H9 (cell line): ENCODE data around the gene KCNA3. TPM values are rescaled to one million over a fixed set of nuclear protein-coding genes. Genes with fewer than 3 reads are reported as not detected.

Experiments
- DNase-seq: peaks from one replicate; pipeline ENCODE4 v3.0.0-alpha.2; 2017
- H2AFZ ChIP-seq: one replicate; pipeline ENCODE4 v1.6.1; 2013; ENCODE audit warnings: mild to moderate bottlenecking, low read length, control low read depth, moderate library complexity
- H2AK5ac ChIP-seq: 2 replicates; pipeline ENCODE4 v1.6.1; 2013; ENCODE audit warnings: low read length, control low read depth, mixed read lengths; ENCODE audit not compliant: insufficient read length
- H2BK120ac ChIP-seq: one replicate; pipeline ENCODE4 v1.6.1; 2013; ENCODE audit warnings: low read depth, mild to moderate bottlenecking, low read length, control low read depth, inconsistent platforms; ENCODE audit not compliant: poor library complexity, severe bottlenecking
- H2BK12ac ChIP-seq: 2 replicates; pipeline ENCODE4 v1.6.1; 2013; ENCODE audit warnings: low read length, control low read depth, mixed read lengths, low read depth; ENCODE audit not compliant: insufficient read length
- H2BK15ac ChIP-seq: 2 replicates; pipeline ENCODE4 v1.6.1; 2013; ENCODE audit warnings: low read depth, low read length, control low read depth
- H2BK20ac ChIP-seq: one replicate; pipeline ENCODE4 v1.6.1; 2013; ENCODE audit warnings: low read depth, mild to moderate bottlenecking, low read length, control low read depth, inconsistent platforms; ENCODE audit not compliant: poor library complexity, severe bottlenecking
- H2BK5ac ChIP-seq: 2 replicates; pipeline ENCODE4 v1.6.1; 2013; ENCODE audit warnings: low read length, control low read depth, mixed read lengths; ENCODE audit not compliant: insufficient read length
- H3K14ac ChIP-seq: 2 replicates; pipeline ENCODE4 v1.6.1; 2013; ENCODE audit warnings: low read length, control low read depth; ENCODE audit not compliant: insufficient read depth
- H3K18ac ChIP-seq: 2 replicates; pipeline ENCODE4 v1.6.1; 2013; ENCODE audit warnings: low read depth, mild to moderate bottlenecking, mixed read lengths, low read length, control low read depth; ENCODE audit not compliant: insufficient read length
- H3K23ac ChIP-seq: 2 replicates; pipeline ENCODE4 v1.6.1; 2013; ENCODE audit warnings: low read length, control low read depth, mixed read lengths, low read depth; ENCODE audit not compliant: insufficient read length
- H3K23me2 ChIP-seq: 2 replicates; pipeline ENCODE4 v1.6.1; 2013; ENCODE audit warnings: low read depth, mild to moderate bottlenecking, mixed read lengths, low read length, control low read depth; ENCODE audit not compliant: insufficient read length, poor library complexity, severe bottlenecking
- H3K27ac ChIP-seq: 2 replicates; pipeline ENCODE4 v1.5.1; 2013; ENCODE audit warnings: low read length, control low read depth, mixed read lengths, low read depth; ENCODE audit not compliant: insufficient read length
- H3K27me3 ChIP-seq: 2 replicates; pipeline ENCODE4 v1.6.1; 2013; ENCODE audit warnings: low read length, control low read depth, inconsistent platforms; ENCODE audit not compliant: insufficient read depth
- H3K4ac ChIP-seq: 2 replicates; pipeline ENCODE4 v1.6.1; 2013; ENCODE audit warnings: low read depth, mild to moderate bottlenecking, control low read depth, inconsistent platforms, low read length, moderate library complexity
- H3K4me1 ChIP-seq: 2 replicates; pipeline ENCODE4 v1.6.1; 2013; ENCODE audit warnings: low read length, control low read depth, inconsistent platforms; ENCODE audit not compliant: insufficient read depth
- H3K4me2 ChIP-seq: 2 replicates; pipeline ENCODE4 v1.6.1; 2013; ENCODE audit warnings: low read length, control low read depth, mixed read lengths; ENCODE audit not compliant: insufficient read length, insufficient read depth
- H3K56ac ChIP-seq: 2 replicates; pipeline ENCODE4 v1.6.1; 2013; ENCODE audit warnings: low read depth, mild to moderate bottlenecking, mixed read lengths, low read length, control low read depth; ENCODE audit not compliant: insufficient read length
- H3K79me1 ChIP-seq: 2 replicates; pipeline ENCODE4 v1.6.1; 2013; ENCODE audit warnings: low read depth, mild to moderate bottlenecking, moderate library complexity, low read length, control low read depth, inconsistent platforms; ENCODE audit not compliant: insufficient read depth, poor library complexity, severe bottlenecking
- H3K79me2 ChIP-seq: 2 replicates; pipeline ENCODE4 v1.6.1; 2013; ENCODE audit warnings: low read length, control low read depth, inconsistent platforms; ENCODE audit not compliant: insufficient read depth
- H3K9ac ChIP-seq: 2 replicates; pipeline ENCODE4 v1.6.1; 2013; ENCODE audit warnings: low read length, control low read depth, mixed read lengths; ENCODE audit not compliant: insufficient read length; ENCODE audit errors: extremely low read depth
- H3K9me3 ChIP-seq: one replicate; pipeline ENCODE4 v1.6.1; 2013; ENCODE audit warnings: low read depth, low read length, inconsistent platforms; ENCODE audit not compliant: control insufficient read depth
- H3T11ph ChIP-seq: one replicate; pipeline ENCODE4 v1.6.1; 2013; ENCODE audit warnings: mild to moderate bottlenecking, low read length, control low read depth, inconsistent platforms
- H4K20me1 ChIP-seq: one replicate; pipeline ENCODE4 v1.6.1; 2013; ENCODE audit not compliant: control insufficient read depth, insufficient read length, insufficient read depth
- H4K5ac ChIP-seq: 2 replicates; pipeline ENCODE4 v1.6.1; 2013; ENCODE audit warnings: low read depth, mild to moderate bottlenecking, mixed read lengths, low read length, control low read depth; ENCODE audit not compliant: insufficient read length
- H4K8ac ChIP-seq: replicated peaks from 2 replicates; pipeline ENCODE4 v1.6.1; 2013; ENCODE audit warnings: low read length, control low read depth, mixed read lengths, low read depth; ENCODE audit not compliant: insufficient read length
- H4K91ac ChIP-seq: 2 replicates; pipeline ENCODE4 v1.6.1; 2013; ENCODE audit warnings: low read depth, mild to moderate bottlenecking, moderate library complexity, mixed read lengths, low read length, control low read depth; ENCODE audit not compliant: insufficient read length
- H3K27ac Mint-ChIP-seq, 3 experiments: 2 replicates in 2 of 3; 3 replicates in 1 of 3; pipeline ENCODE4 v1.8.0; 2020 to 2021; ENCODE audit warnings: mixed read lengths in 3 of 3, mild to moderate bottlenecking in 1 of 3, moderate library complexity in 1 of 3
- H3K27me3 Mint-ChIP-seq: 2 replicates; pipeline ENCODE4 v1.8.0; 2021; ENCODE audit warnings: low read depth, mild to moderate bottlenecking, moderate library complexity, mixed read lengths
- H3K36me3 Mint-ChIP-seq, 3 experiments: 2 replicates in 2 of 3; 3 replicates in 1 of 3; pipeline ENCODE4 v1.8.0; 2020 to 2021; ENCODE audit warnings: low read depth in 3 of 3, mixed read lengths in 3 of 3; ENCODE audit not compliant: insufficient read depth in 1 of 3
- H3K4me1 Mint-ChIP-seq, 2 experiments: 2 replicates each; pipeline ENCODE4 v1.8.0; 2020; ENCODE audit warnings: mixed read lengths in 2 of 2
- H3K4me3 Mint-ChIP-seq, 2 experiments: 2 replicates in 1 of 2; 3 replicates in 1 of 2; pipeline ENCODE4 v1.8.0; 2020 to 2021; ENCODE audit warnings: mild to moderate bottlenecking in 2 of 2, mixed read lengths in 2 of 2, moderate library complexity in 1 of 2
- H3K9me3 Mint-ChIP-seq, 2 experiments: 2 replicates in 1 of 2; 3 replicates in 1 of 2; pipeline ENCODE4 v1.8.0; 2020; ENCODE audit warnings: mild to moderate bottlenecking in 2 of 2, mixed read lengths in 2 of 2, moderate library complexity in 1 of 2
- WGBS: extraction: QIAGEN DNeasy Blood & Tissue Kit; methylation state at CpG from one replicate; pipeline ENCODE4 v1.1.7; 2013; ENCODE audit warnings: missing lambda C conversion rate, low lambda C conversion rate, mixed read lengths; ENCODE audit not compliant: insufficient read length; ENCODE audit errors: extremely low coverage; 5-methylcytosine and 5-hydroxymethylcytosine counted together
- long read RNA-seq: library from polyadenylated mRNA; unstranded; transcript quantifications from one replicate; pipeline ENCODE4 v2.0.0, GENCODE V29; 2020
- total RNA-seq: library from RNA; stranded (reverse); gene quantifications from 2 replicates; pipeline ENCODE4 v1.2.1, GENCODE V29; 2021
- TF ChIP-seq, protein P1 (sequence below): fragments of 200-600 bp; sonication (generic); conservative IDR thresholded peaks from 3 replicates; pipeline ENCODE4 v1.8.0; 2021; ENCODE audit warnings: antibody characterized with exemption, mild to moderate bottlenecking

KCNA3 gene
- 0.68 and 0.92 TPM in 2 replicates for total RNA-seq
- long read RNA-seq, partial matches to known transcripts: 0 of 1 reads
- long read RNA-seq, other reads (novel, unspliced or antisense): 0 of 1 reads

DNA sequence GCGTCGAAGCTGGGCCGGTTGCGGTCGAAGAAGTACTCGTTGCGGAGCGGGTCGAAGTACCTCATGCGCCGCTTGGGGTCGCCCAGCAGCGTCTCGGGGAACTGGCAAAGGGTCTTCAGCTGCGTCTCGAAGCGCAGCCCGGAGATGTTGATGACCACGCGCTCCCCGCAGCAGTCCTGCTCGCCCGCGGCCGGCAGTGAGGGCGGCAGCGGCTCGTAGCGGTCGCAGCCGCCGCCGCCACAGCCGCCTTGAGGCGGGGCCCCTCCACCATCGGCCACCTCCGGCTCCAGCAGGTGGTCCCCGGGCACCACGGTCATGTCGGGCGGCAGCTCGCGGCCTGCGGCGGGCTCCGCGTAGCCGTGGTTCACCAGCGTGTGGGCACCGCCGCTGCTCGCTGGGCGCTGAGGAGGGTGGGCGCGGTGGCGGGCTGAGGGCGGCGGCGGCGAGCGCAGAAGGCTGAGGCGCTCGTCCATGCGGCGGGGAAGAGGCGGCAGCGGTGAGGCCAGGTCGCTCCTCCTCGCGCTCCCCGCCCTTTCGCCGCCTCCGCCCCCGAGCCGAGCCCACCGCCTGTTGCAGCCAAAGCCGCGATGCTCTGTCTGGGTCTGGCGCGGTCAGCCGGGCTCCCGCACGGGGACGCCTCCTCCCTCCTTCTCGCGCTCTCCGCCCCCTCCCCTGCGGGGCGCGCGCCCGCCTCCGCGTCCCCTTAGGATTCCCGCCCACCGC, at the start of gene KCNA3:
Gene KCNA3, minus strand, starts transcription at position 604 of the 723 bp plus-strand sequence. Its CDS starts 131 bp downstream, at position 473.
- TF ChIP-seq, protein P1, sequence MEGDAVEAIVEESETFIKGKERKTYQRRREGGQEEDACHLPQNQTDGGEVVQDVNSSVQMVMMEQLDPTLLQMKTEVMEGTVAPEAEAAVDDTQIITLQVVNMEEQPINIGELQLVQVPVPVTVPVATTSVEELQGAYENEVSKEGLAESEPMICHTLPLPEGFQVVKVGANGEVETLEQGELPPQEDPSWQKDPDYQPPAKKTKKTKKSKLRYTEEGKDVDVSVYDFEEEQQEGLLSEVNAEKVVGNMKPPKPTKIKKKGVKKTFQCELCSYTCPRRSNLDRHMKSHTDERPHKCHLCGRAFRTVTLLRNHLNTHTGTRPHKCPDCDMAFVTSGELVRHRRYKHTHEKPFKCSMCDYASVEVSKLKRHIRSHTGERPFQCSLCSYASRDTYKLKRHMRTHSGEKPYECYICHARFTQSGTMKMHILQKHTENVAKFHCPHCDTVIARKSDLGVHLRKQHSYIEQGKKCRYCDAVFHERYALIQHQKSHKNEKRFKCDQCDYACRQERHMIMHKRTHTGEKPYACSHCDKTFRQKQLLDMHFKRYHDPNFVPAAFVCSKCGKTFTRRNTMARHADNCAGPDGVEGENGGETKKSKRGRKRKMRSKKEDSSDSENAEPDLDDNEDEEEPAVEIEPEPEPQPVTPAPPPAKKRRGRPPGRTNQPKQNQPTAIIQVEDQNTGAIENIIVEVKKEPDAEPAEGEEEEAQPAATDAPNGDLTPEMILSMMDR: peak; percentile 44; the same call in 2 of the 3 replicates
- Histone ChIP-seq H2AFZ (no peak within 1 kb of the TSS), H3K9ac (no peak within 1 kb of the TSS), H4K20me1 (no peaks in the 10 kb centered on the region), H3K23me2 (peaks cover 14% of the 10 kb centered on the region), H3K79me2 (no peaks in the 10 kb centered on the region), H3K23ac (no peak within 1 kb of the TSS), H4K8ac (no peak within 1 kb of the TSS), H2BK12ac (no peak within 1 kb of the TSS), H3K4me1 (peaks cover 4% of the 10 kb centered on the region), H3T11ph (no peak within 1 kb of the TSS), H3K18ac (peak within 1 kb of the TSS; percentile 27), H3K56ac (no peak within 1 kb of the TSS), H4K5ac (no peak within 1 kb of the TSS), H3K79me1 (no peaks in the 10 kb centered on the region), H3K27ac (no peak within 1 kb of the TSS), H2BK15ac (no peak within 1 kb of the TSS; the same call in 1 of the 2 replicates), H3K4me2 (peak within 1 kb of the TSS; percentile 70), H3K4ac (no peak within 1 kb of the TSS), H3K9me3 (no peaks in the 10 kb centered on the region), H3K27me3 (peaks cover 30% of the 10 kb centered on the region), H4K91ac (no peak within 1 kb of the TSS), H2BK5ac (no peak within 1 kb of the TSS), H3K14ac (peak within 1 kb of the TSS; percentile 38), H2BK20ac (no peak within 1 kb of the TSS), H2BK120ac (no peak within 1 kb of the TSS), H2AK5ac (no peak within 1 kb of the TSS)
- H3K4me3 Mint-ChIP-seq: peak within 1 kb of the TSS; percentile 69 to 80
- peaks cover 9 to 13% of the 10 kb centered on the region in 2 experiments for H3K4me1 Mint-ChIP-seq
- H3K27me3 Mint-ChIP-seq: peaks cover 83% of the 10 kb centered on the region
- DNase-seq: peak; percentile 85
- H3K27ac Mint-ChIP-seq: no peak within 1 kb of the TSS; a peak in 1 of 7 replicates
- WGBS: no CpG with 5 or more reads among the region's 97 CpGs
- peaks cover 4 to 6% (median 6%) of the 10 kb centered on the region in 3 experiments; a peak in 5 of 7 replicates for H3K36me3 Mint-ChIP-seq
- peaks cover 7 to 9% of the 10 kb centered on the region in 2 experiments for H3K9me3 Mint-ChIP-seq
